Mesenchymal stem cell (in vitro differentiated cells and primary cell): ENCODE measurements around the gene ZNF687.

ENCODE experiments used
- DNase-seq: peaks from one replicate; pipeline ENCODE4 v3.0.0-alpha.2; 2013
- H2AFZ ChIP-seq: one replicate; pipeline ENCODE4 v1.6.1; 2013; ENCODE audit warnings: low read depth, mild to moderate bottlenecking, control low read depth, inconsistent platforms, low read length, moderate library complexity
- H2AK5ac ChIP-seq: 2 replicates; pipeline ENCODE4 v1.6.1; 2013; ENCODE audit warnings: low read length, moderate library complexity, mild to moderate bottlenecking, inconsistent platforms; ENCODE audit not compliant: severe bottlenecking
- H2BK120ac ChIP-seq: one replicate; pipeline ENCODE4 v1.6.1; 2013; ENCODE audit warnings: low read depth, mild to moderate bottlenecking, inconsistent platforms, low read length, moderate library complexity
- H2BK12ac ChIP-seq, 2 experiments: one replicate each; pipeline ENCODE4 v1.6.1; 2013; ENCODE audit warnings: inconsistent platforms in 2 of 2, low read length in 2 of 2, mild to moderate bottlenecking in 2 of 2, moderate library complexity in 2 of 2, control low read depth in 1 of 2
- H2BK15ac ChIP-seq: one replicate; pipeline ENCODE4 v1.6.1; 2013; ENCODE audit warnings: mild to moderate bottlenecking, low read depth, inconsistent platforms; ENCODE audit not compliant: poor library complexity, severe bottlenecking
- H2BK5ac ChIP-seq: 2 replicates; pipeline ENCODE4 v1.6.1; 2013; ENCODE audit warnings: low read depth, mild to moderate bottlenecking, low read length, control low read depth, inconsistent platforms; ENCODE audit not compliant: poor library complexity, severe bottlenecking
- H3K14ac ChIP-seq, 2 experiments: one replicate each; pipeline ENCODE4 v1.6.1; 2013; ENCODE audit warnings: inconsistent platforms in 2 of 2, low read length in 2 of 2, control low read depth in 1 of 2, mild to moderate bottlenecking in 1 of 2, moderate library complexity in 1 of 2
- H3K18ac ChIP-seq, 2 experiments: one replicate each; pipeline ENCODE4 v1.6.1; 2013; ENCODE audit warnings: inconsistent platforms in 2 of 2, low read length in 2 of 2, control low read depth in 1 of 2, low read depth in 1 of 2, mild to moderate bottlenecking in 1 of 2
- H3K23ac ChIP-seq, 2 experiments: one replicate each; pipeline ENCODE4 v1.6.1; 2013; ENCODE audit warnings: inconsistent platforms in 2 of 2, low read length in 2 of 2, mild to moderate bottlenecking in 2 of 2, moderate library complexity in 2 of 2, control low read depth in 1 of 2
- H3K27ac ChIP-seq: 2 replicates; pipeline ENCODE4 v1.5.1; 2013; ENCODE audit warnings: mild to moderate bottlenecking, moderate library complexity, low read length, control low read depth, inconsistent platforms; ENCODE audit not compliant: poor library complexity, severe bottlenecking
- H3K27me3 ChIP-seq, 2 experiments: 2 replicates each; pipeline versions ENCODE4 v1.6.1 to v1.7.0; 2013; ENCODE audit warnings: low read length in 2 of 2, mild to moderate bottlenecking in 2 of 2, moderate library complexity in 2 of 2, control low read depth in 1 of 2, inconsistent platforms in 1 of 2; ENCODE audit not compliant: control insufficient read depth in 1 of 2, insufficient read depth in 1 of 2
- H3K36me3 ChIP-seq, 2 experiments: 2 replicates each; pipeline versions ENCODE4 v1.6.1 to v1.7.0; 2013; ENCODE audit warnings: low read length in 2 of 2, control low read depth in 1 of 2, inconsistent platforms in 1 of 2, low read depth in 1 of 2, mild to moderate bottlenecking in 1 of 2; ENCODE audit not compliant: insufficient read depth in 2 of 2, control insufficient read depth in 1 of 2
- H3K4ac ChIP-seq, 2 experiments: one replicate each; pipeline ENCODE4 v1.6.1; 2013; ENCODE audit warnings: inconsistent platforms in 2 of 2, low read length in 2 of 2, mild to moderate bottlenecking in 2 of 2, moderate library complexity in 2 of 2, control low read depth in 1 of 2, low read depth in 1 of 2
- H3K4me1 ChIP-seq: 2 replicates; pipeline ENCODE4 v1.6.1; 2013; ENCODE audit warnings: low read depth, low read length, control low read depth; ENCODE audit not compliant: control insufficient read depth, insufficient read depth
- H3K4me2 ChIP-seq: 2 replicates; pipeline ENCODE4 v1.6.1; 2013; ENCODE audit warnings: low read length, mild to moderate bottlenecking, inconsistent platforms; ENCODE audit not compliant: poor library complexity, severe bottlenecking
- H3K4me3 ChIP-seq, 2 experiments: 2 replicates each; pipeline versions ENCODE4 v1.5.1 to v1.7.0; 2013; ENCODE audit warnings: low read length in 2 of 2, mild to moderate bottlenecking in 2 of 2, control low read depth in 1 of 2, low read depth in 1 of 2; ENCODE audit not compliant: insufficient read depth in 1 of 2
- H3K79me1 ChIP-seq: replicated peaks from 2 replicates; pipeline ENCODE4 v1.6.1; 2013; ENCODE audit warnings: mild to moderate bottlenecking, control low read depth, low read length, inconsistent platforms; ENCODE audit not compliant: poor library complexity, severe bottlenecking
- H3K9ac ChIP-seq: 2 replicates; pipeline ENCODE4 v1.7.0; 2013; ENCODE audit warnings: mild to moderate bottlenecking, low read length, moderate library complexity
- H3K9me3 ChIP-seq: 2 replicates; pipeline ENCODE4 v1.7.0; 2013; ENCODE audit warnings: mild to moderate bottlenecking, low read length; ENCODE audit not compliant: control insufficient read depth
- H4K8ac ChIP-seq: one replicate; pipeline ENCODE4 v1.6.1; 2013; ENCODE audit warnings: inconsistent platforms, mild to moderate bottlenecking, low read length, moderate library complexity
- H4K91ac ChIP-seq: one replicate; pipeline ENCODE4 v1.6.1; 2013; ENCODE audit warnings: mild to moderate bottlenecking, low read length, inconsistent platforms
- WGBS: methylation state at CpG from one replicate; pipeline ENCODE4 v1.1.7; 2013; ENCODE audit warnings: mixed read lengths; 5-methylcytosine and 5-hydroxymethylcytosine counted together

The ZNF687 gene

GRCh38 chr1:151324390-151324930 lies 42.4 kb downstream of the ZNF687 start:
- H4K8ac ChIP-seq = no peak overlapping the region
- no peak overlapping the region for H4K91ac ChIP-seq
- no peak overlapping the region for H3K4me2 ChIP-seq
- H3K9me3 ChIP-seq = no peaks in the 10 kb centered on the region
- peaks cover 8% of the 10 kb centered on the region for H3K4me1 ChIP-seq
- no peak overlapping the region for H2BK12ac ChIP-seq
- DNase-seq = no peak
- H3K14ac ChIP-seq = no peak overlapping the region
- peaks cover 15 to 53% of the 10 kb centered on the region in 2 experiments for H3K36me3 ChIP-seq
- H2BK15ac ChIP-seq = no peak overlapping the region
- peak overlapping the region in 1 of 2 experiments; percentile 77 for H3K23ac ChIP-seq
- H3K18ac ChIP-seq = no peak overlapping the region
- H3K79me1 ChIP-seq = peaks cover 12% of the 10 kb centered on the region
- H2AFZ ChIP-seq = no peak overlapping the region
- H3K4ac ChIP-seq = no peak overlapping the region
- no peak overlapping the region for H3K27ac ChIP-seq
- H3K9ac ChIP-seq = no peak overlapping the region
- WGBS = 96% methylated on average over 4 of the region's 4 CpGs
- H2BK120ac ChIP-seq = no peak overlapping the region
- no peak overlapping the region for H2AK5ac ChIP-seq
- no peak overlapping the region for H3K4me3 ChIP-seq
- H3K27me3 ChIP-seq = no peaks in the 10 kb centered on the region
- H2BK5ac ChIP-seq = no peak overlapping the region

- peak; percentile 65 for DNase-seq
- Histone ChIP-seq H3K79me1 (peaks cover 12% of the 10 kb centered on the region), H3K27me3 (no peaks in the 10 kb centered on the region), H3K23ac (no peak overlapping the region), H2AK5ac (no peak overlapping the region), H3K27ac (no peak overlapping the region), H4K8ac (no peak overlapping the region), H3K18ac (no peak overlapping the region), H2BK5ac (no peak overlapping the region), H2BK12ac (no peak overlapping the region), H3K4ac (peak overlapping the region in 1 of 2 experiments; percentile 75), H3K14ac (no peak overlapping the region), H2BK15ac (no peak overlapping the region), H2AFZ (no peak overlapping the region), H3K4me2 (no peak overlapping the region), H3K4me3 (peak overlapping the region in 1 of 2 experiments; percentile 94), H4K91ac (no peak overlapping the region), H3K9me3 (no peaks in the 10 kb centered on the region), H2BK120ac (no peak overlapping the region), H3K4me1 (peaks cover 8% of the 10 kb centered on the region), H3K9ac (peak overlapping the region; percentile 100), H3K36me3 (peaks cover 15 to 47% of the 10 kb centered on the region in 2 experiments)
- WGBS = 47% methylated on average over 2 of the region's 7 CpGs
Observed at GRCh38 chr1:151325231-151325630, 43.1 kb downstream of the ZNF687 start.

- H3K36me3 ChIP-seq = peaks cover 12 to 41% of the 10 kb centered on the region in 2 experiments
- no peak overlapping the region for H2BK12ac ChIP-seq
- no peak overlapping the region for H2BK15ac ChIP-seq
- no peak overlapping the region for H3K18ac ChIP-seq
- no peaks in the 10 kb centered on the region for H3K27me3 ChIP-seq
- H3K23ac ChIP-seq = no peak overlapping the region
- peak overlapping the region; percentile 83 for H3K4me2 ChIP-seq
- H2AFZ ChIP-seq = no peak overlapping the region
- H3K14ac ChIP-seq = no peak overlapping the region
- H3K27ac ChIP-seq = peak overlapping the region; percentile 69
- H3K4ac ChIP-seq = peak overlapping the region in 1 of 2 experiments; percentile 75
- H4K8ac ChIP-seq = no peak overlapping the region
- H2AK5ac ChIP-seq = no peak overlapping the region
- peak; percentile 71 for DNase-seq
- peaks cover 10% of the 10 kb centered on the region for H3K79me1 ChIP-seq
- no peak overlapping the region for H2BK5ac ChIP-seq
- no peak overlapping the region for H4K91ac ChIP-seq
- no peaks in the 10 kb centered on the region for H3K9me3 ChIP-seq
- H2BK120ac ChIP-seq = no peak overlapping the region
- H3K4me1 ChIP-seq = peaks cover 8% of the 10 kb centered on the region
- H3K9ac ChIP-seq = peak overlapping the region; percentile 100
- 42% methylated on average over 4 of the region's 5 CpGs for WGBS
- H3K4me3 ChIP-seq = peak overlapping the region in 1 of 2 experiments; percentile 94
Observed at GRCh38 chr1:151325646-151326429, 43.7 kb downstream of the ZNF687 start.

GRCh38 chr1:151326619-151327222 lies 44.6 kb downstream of the ZNF687 start:
- 9% methylated on average over 8 of the region's 12 CpGs for whole genome bisulfite sequencing
- peak overlapping the region; percentile 100 for H3K9ac ChIP-seq
- H4K8ac ChIP-seq = no peak overlapping the region
- H3K4ac ChIP-seq = peak overlapping the region in 1 of 2 experiments; percentile 74
- peaks cover 7% of the 10 kb centered on the region for H3K79me1 ChIP-seq
- peak; percentile 84 for DNase-seq
- no peak overlapping the region for H2BK5ac ChIP-seq
- peaks cover 8% of the 10 kb centered on the region for H3K4me1 ChIP-seq
- no peaks in the 10 kb centered on the region for H3K27me3 ChIP-seq
- H3K4me3 ChIP-seq = peak overlapping the region; percentile 83 to 94
- no peak overlapping the region for H3K23ac ChIP-seq
- H2AFZ ChIP-seq = no peak overlapping the region
- H4K91ac ChIP-seq = peak overlapping the region; percentile 72
- no peaks in the 10 kb centered on the region for H3K9me3 ChIP-seq
- no peak overlapping the region for H2AK5ac ChIP-seq
- peak overlapping the region; percentile 69 for H3K27ac ChIP-seq
- H2BK120ac ChIP-seq = peak overlapping the region; percentile 2
- no peak overlapping the region for H3K14ac ChIP-seq
- H3K18ac ChIP-seq = peak overlapping the region in 1 of 2 experiments; percentile 84
- no peak overlapping the region for H2BK15ac ChIP-seq
- H2BK12ac ChIP-seq = no peak overlapping the region
- peak overlapping the region; percentile 83 for H3K4me2 ChIP-seq
- peaks cover 12 to 38% of the 10 kb centered on the region in 2 experiments for H3K36me3 ChIP-seq
